BJ (cell line): ENCODE measurements around the gene ADD3. TPM values are rescaled to one million over a fixed set of nuclear protein-coding genes. Genes with fewer than 3 reads are reported as not detected.
"Not testable (repeated sequence)": the region's sequence is repeated elsewhere in the genome, so short reads cannot be mapped to it uniquely, and the experiment has no call there.

Source experiments
- CTCF ChIA-PET: fragments of 350-600 bp; formaldehyde crosslinking; extraction: SDS; loops from one replicate; lab custom pipeline; 2021; ENCODE audit warnings: antibody characterized with exemption, inconsistent platforms; lab: Yijun Ruan, JAX
- POLR2A ChIA-PET: fragments of 300-600 bp; sonication (Branson Sonifier 250); formaldehyde crosslinking; extraction: SDS; loops from one replicate; lab custom pipeline; 2021; ENCODE audit warnings: antibody characterized with exemption; lab: Charles Lee
- DNase-seq: peaks from one replicate; pipeline ENCODE4 v3.0.0-alpha.2; 2011; ENCODE audit warnings: low read depth
- H3K27me3 ChIP-seq: 2 replicates; pipeline ENCODE4 v1.6.0; 2011; ENCODE audit warnings: low read length; ENCODE audit not compliant: control insufficient read depth, insufficient read depth
- H3K36me3 ChIP-seq: 2 replicates; pipeline ENCODE4 v1.5.1; 2011; ENCODE audit warnings: low read length; ENCODE audit not compliant: control insufficient read depth, insufficient read depth
- H3K4me3 ChIP-seq: 2 replicates; pipeline ENCODE4 v1.5.1; 2011; ENCODE audit warnings: low read depth, mild to moderate bottlenecking, control low read depth, low read length
- polyA plus RNA-seq: library from polyadenylated mRNA; depleted of rRNA; stranded (reverse); fragments of >200 nt; gene quantifications from 2 replicates; pipeline ENCODE4 v1.2.3, GENCODE V29; 2011
- TF ChIP-seq, protein P1 (sequence below): IDR thresholded peaks from 2 replicates; pipeline ENCODE4 v1.5.1; 2011; ENCODE audit warnings: low read depth, mild to moderate bottlenecking, control low read depth, inconsistent platforms, low read length, moderate library complexity; ENCODE audit not compliant: insufficient read depth

ADD3 gene
- polyA plus RNA-seq, 1 experiment: 52.0 TPM

- no peaks in the 10 kb centered on the region for H3K27me3 ChIP-seq
- DNase-seq: no peak
- H3K4me3 ChIP-seq: no peak overlapping the region
- H3K36me3 ChIP-seq: no peaks in the 10 kb centered on the region
- CTCF ChIA-PET: interaction anchor here (0.8 to 2.1 kb wide), 4 partner anchors 13 to 1228 kb away, joined by 3 to 6 read pairs (median 4); no protein-coding TSS in a partner anchor
- TF ChIP-seq, protein P1, sequence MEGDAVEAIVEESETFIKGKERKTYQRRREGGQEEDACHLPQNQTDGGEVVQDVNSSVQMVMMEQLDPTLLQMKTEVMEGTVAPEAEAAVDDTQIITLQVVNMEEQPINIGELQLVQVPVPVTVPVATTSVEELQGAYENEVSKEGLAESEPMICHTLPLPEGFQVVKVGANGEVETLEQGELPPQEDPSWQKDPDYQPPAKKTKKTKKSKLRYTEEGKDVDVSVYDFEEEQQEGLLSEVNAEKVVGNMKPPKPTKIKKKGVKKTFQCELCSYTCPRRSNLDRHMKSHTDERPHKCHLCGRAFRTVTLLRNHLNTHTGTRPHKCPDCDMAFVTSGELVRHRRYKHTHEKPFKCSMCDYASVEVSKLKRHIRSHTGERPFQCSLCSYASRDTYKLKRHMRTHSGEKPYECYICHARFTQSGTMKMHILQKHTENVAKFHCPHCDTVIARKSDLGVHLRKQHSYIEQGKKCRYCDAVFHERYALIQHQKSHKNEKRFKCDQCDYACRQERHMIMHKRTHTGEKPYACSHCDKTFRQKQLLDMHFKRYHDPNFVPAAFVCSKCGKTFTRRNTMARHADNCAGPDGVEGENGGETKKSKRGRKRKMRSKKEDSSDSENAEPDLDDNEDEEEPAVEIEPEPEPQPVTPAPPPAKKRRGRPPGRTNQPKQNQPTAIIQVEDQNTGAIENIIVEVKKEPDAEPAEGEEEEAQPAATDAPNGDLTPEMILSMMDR: no peak
- POLR2A ChIA-PET: no interaction called here
Measured at GRCh38 chr10:109982812-109983211, 25.0 kb upstream of the ADD3 start.

DNA sequence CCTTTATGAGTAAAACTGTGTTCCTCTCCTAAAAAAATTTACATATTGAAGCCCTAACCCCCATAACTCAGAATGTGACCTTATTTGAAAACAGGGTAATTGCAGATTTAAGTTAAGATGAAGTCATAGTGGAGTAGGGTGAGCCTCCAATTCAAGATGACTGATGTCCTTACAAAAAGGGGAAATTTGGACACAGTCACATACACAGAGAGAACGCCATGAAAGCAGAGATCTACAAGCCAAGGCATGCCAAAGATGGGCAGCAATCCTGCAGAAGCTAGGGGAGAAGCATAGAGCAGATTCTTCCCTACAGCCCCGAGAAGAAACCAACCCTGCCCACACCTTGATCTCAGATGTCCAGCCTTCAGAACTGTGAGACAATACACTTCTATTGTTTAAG lies 23.8 kb upstream of the ADD3 start:
- H3K36me3 ChIP-seq: no peaks in the 10 kb centered on the region
- ChIA-PET POLR2A (no interaction called here), CTCF (interaction anchor here (1.1 kb wide), 1 partner anchor 100 kb away, joined by 5 read pairs; no protein-coding TSS in a partner anchor)
- no peak for DNase-seq
- H3K4me3 ChIP-seq: no peak overlapping the region
- TF ChIP-seq, protein P1: no peak
- no peaks in the 10 kb centered on the region for H3K27me3 ChIP-seq

DNA sequence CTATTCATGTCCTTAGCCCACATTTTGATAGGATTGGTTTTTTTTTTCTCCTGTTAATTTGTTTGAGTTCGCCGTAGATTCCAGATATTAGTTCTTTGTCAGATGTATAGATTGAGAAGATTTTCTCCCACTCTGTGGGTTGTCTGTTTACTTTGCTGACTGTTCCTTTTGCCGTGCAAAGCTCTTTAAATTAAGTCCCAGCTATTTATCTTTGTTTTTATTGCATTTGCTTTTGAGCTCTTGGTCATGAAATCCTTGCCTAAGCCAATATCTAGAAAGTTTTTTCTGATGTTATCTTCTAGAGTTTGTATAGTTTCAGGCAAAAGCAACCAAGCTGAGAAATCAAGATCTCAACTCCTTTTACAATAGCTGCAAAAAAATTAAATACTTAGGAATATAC lies 22.0 kb upstream of the ADD3 start:
- CTCF ChIA-PET: interaction anchor here (0.7 kb wide), 1 partner anchor 610 kb away, joined by 3 read pairs; no protein-coding TSS in a partner anchor
- POLR2A ChIA-PET: not testable (repeated sequence)

DNA sequence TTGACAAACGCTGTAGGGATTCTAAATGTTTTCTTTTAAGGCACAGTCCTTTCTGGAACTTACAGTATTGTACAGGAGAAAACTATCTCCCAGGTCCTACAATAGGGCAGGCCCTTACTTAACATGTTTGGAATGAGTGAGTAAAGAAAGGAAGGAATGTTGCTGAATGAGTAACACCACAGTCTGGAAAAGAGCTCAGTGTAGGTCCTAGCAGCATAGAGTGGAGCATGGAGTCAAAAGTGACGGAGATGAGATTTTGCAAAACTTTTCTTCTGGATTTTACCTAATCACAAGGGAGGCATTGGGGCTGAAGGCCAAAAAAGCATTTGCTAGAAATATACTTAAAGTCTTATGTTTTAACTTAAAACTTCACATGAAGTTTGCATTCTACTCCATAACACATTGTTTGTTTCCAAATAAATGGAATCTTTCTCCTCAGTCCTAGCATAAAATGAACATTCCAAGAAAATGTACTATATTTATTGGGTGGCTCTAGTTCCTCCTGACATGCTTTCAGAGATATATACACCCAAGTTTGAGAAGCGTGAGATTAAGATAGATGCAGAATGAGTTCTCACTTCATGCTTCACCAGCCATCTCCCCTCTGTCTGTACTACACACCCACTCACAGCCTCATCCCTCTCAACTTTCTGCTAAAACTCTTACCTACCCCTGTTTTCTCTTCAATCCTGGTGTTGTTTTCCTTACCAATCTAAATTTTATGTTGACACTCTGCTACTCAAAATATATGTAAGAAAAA lies 20.2 kb upstream of the ADD3 start:
- TF ChIP-seq, protein P1: no peak
- ChIA-PET POLR2A (interaction anchor here (0.6 to 1.5 kb wide), 4 partner anchors 20 to 89 kb away, joined by 3 to 4 read pairs (median 3); partner anchors contain the start of gene ADD3), CTCF (interaction anchor here (1.0 to 1.8 kb wide), 6 partner anchors 9 to 103 kb away, joined by 3 to 17 read pairs (median 3); no protein-coding TSS in a partner anchor)
- H3K36me3 ChIP-seq: no peaks in the 10 kb centered on the region
- DNase-seq: no peak
- H3K4me3 ChIP-seq: no peak overlapping the region
- no peaks in the 10 kb centered on the region for H3K27me3 ChIP-seq

More for the DNA sequence above, 22.0 kb upstream of the ADD3 start:
- H3K36me3 ChIP-seq, DNase-seq, H3K4me3 ChIP-seq, H3K27me3 ChIP-seq: not testable (repeated sequence)

- H3K36me3 ChIP-seq: no peaks in the 10 kb centered on the region
- TF ChIP-seq, protein P1: no peak
- no peaks in the 10 kb centered on the region for H3K27me3 ChIP-seq
- ChIA-PET POLR2A (no interaction called here), CTCF (interaction anchor here (0.7 to 1.8 kb wide), 6 partner anchors 9 to 94 kb away, joined by 3 to 17 read pairs (median 3); no protein-coding TSS in a partner anchor)
- no peak overlapping the region for H3K4me3 ChIP-seq
- DNase-seq: no peak
Measured at GRCh38 chr10:109988212-109988596, 19.6 kb upstream of the ADD3 start.
